ENCODE results near the gene RAPGEF3.

DNA sequence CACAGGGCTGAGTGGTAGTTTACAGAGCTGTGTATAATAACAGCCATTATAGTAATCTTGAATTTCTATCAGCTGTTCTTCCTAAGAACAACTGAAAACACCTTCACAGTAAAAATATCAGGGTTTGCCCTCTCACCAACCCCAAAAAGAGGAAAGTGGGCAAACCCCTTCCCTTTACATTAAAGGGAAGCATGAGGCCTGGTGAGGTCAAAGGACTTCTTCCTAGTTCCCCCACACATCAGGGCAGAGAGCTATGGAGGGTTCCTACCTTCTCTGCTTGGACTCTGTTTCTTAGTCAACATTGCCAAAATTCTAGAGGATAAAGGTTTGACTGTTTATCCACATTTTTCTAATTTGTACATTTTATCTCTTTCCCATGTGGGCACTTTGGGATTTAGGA lies 48.4 kb downstream of the RAPGEF3 start:
- TF ChIP-seq POLR2A (IDR thresholded peaks at IDR 0.05; ENCODE audit: low read length) (no peak), GATA1 (IDR thresholded peaks at IDR 0.05; ENCODE audit: low read depth, low read length) (no peak)

Measured in erythroblast (primary cell).